T47D (cell line): ENCODE measurements around the gene TRMT112.

Experiments
- DNase-seq, 2 experiments: peaks; one replicate each; pipeline versions ENCODE4 v3.0.0 to v3.0.0-alpha.2; 2011 to 2012; ENCODE audit warnings: low read depth in 1 of 2, low spot score in 1 of 2
- JUND ChIP-seq: IDR thresholded peaks from 2 replicates; pipeline ENCODE4 v1.6.1; 2012; ENCODE audit warnings: low read depth
- in situ Hi-C: cut with HindIII; loops from 2 replicates; pipeline ENCODE4 v1.10.0; 2016; ENCODE audit warnings: low sequenced_read_pairs, low pct_unique_long_range_greater_than_20kb

The TRMT112 gene

GRCh38 chr11:64344787-64345186 is 27.4 kb upstream of the TRMT112 start:
- in situ Hi-C loops = no loop called here
- TF ChIP-seq JUND = no peak
- DNase-seq = no peak

- TF ChIP-seq JUND = no peak
- DNase-seq = peak in 1 of 2 experiments; percentile 46
- in situ Hi-C loops = no loop called here
Measured at GRCh38 chr11:64343767-64344559, 26.6 kb upstream of the TRMT112 start.

DNA sequence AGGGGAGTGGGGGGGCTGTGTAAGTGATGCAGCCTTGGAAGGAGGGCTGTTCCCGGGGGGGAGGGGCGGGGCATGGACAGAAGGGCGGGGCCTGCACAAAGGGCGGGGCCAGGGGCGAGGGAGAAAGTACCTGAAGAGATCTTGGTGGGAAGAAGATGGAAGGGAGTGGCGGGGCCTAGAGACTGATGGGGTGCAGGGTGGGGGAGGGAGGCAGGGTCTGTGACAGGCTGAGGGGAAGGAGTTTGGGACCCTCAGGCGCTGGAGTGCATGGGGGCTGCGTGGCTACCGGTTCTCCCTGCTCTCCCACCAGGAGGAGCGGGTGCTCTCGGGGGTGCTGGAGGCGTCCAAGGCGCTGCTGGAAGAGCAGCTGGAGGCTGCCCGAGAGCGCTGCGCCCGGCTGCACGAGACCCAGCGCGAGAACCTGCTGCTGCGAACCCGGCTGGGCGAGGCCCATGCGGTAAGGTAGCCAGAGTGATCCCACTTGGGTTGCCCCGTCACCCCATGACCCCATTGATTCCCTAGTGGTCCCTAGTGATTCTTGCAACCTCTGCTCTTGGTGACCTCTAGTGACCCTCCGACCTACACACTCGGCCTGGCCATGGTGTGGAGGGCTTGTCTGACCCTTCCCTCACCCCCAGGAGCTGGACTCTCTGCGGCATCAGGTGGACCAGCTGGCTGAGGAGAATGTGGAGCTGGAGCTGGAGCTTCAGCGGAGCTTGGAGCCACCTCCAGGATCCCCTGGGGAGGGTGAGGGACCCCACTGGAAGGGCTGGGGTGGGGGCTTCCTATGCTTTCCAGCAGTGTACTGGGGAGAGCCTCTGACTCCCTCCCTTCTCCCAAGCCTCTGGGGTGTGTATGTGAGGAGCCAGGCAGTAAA is 25.7 kb upstream of the TRMT112 start:
- in situ Hi-C loops = no loop called here
- TF ChIP-seq JUND = no peak
- peak in 1 of 2 experiments; percentile 37 for DNase-seq

DNA sequence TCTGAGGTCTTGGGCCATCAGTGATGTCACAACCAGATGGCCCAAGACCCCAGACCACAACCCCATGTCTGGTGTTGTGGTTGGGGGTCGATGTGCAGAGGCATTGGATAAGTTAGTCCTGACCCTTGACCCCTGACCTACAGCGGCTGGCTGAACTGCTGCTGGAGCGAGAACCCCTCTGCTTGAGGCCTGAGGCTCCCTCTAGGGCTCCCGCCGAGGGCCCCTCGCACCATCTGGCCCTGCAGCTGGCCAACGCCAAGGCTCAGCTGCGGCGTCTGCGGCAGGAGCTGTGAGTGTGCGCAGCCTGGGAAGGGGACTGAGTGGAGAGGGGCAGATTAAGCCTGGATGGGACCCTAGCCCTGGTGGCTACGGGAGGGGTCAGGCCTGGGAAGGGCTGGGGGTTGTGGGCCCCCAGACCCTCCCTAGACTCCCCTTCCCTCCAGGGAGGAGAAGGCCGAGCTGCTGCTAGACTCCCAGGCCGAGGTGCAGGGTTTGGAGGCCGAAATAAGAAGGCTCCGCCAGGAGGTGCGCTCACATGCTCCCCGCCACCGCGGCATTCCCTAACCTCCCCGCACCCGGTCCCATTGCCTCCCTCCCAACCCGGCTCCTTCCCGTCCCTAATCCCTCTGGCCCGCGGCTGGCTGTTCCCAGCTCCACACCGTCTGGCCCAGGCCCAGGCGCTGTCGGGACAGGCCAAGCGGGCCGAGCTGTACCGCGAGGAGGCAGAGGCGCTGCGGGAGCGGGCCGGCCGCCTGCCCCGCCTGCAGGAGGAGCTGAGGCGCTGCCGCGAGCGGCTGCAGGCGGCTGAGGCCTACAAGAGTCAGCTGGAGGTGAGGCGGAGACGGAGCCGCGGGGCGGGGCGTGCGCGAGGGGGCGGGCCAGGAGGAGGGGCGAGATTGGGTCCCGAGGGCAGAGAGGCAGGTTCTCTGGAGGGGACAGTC is 24.8 kb upstream of the TRMT112 start:
- no peak for TF ChIP-seq JUND
- in situ Hi-C loops = no loop called here
- DNase-seq = peak; percentile 99 to 100

DNA sequence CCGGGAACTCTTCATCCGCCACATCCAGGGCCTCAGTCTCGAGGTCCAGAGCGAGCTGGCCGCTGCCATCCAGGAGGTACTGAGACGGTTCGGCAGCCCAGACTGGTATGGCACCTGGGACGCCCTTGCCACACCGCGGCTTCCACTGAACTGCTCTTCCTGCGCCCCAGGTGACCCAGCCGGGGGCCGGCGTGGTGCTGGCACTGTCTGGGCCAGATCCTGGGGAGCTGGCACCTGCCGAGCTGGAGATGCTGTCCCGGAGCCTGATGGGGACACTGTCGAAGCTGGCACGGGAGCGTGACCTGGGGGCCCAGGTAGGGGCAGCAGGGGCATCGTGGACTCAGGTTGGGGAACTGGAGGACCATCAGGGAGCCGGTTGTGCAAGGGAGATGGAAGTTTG is 24.1 kb upstream of the TRMT112 start:
- TF ChIP-seq JUND = no peak
- in situ Hi-C loops = no loop called here
- no peak for DNase-seq

DNA sequence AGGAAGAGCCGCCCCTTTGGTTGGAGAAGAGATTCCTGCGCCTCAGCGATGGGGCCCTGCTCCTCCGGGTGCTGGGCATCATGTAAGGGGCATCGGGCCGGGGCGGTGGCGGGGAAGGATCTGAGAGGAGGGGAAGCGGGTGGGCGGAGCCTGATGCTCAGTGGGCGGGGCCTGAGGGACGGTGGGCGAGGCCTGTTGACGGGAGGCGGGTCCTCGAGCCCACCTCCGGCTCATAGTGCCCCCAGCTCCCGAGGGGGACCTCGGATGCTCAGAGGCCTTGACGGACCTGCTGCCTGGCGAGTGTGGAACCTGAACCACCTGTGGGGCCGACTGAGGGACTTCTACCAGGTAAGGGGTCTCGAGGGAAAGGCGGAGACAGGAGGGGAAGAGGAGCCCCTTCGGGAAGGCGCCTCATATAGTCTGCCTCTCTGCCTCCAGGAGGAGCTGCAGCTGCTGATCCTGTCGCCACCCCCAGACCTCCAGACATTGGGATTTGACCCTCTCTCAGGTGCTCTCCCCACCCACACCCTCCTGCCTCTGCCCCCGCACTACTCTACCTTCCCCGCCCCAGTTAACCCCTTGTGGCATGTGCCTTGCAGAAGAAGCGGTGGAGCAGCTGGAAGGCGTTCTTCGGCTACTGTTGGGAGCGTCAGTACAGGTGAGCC is 23.4 kb upstream of the TRMT112 start:
- no peak for DNase-seq
- in situ Hi-C loops = no loop called here
- TF ChIP-seq JUND = no peak

GRCh38 chr11:64339754-64340408 is 22.5 kb upstream of the TRMT112 start, which contains the start of gene CCDC88B:
TSS of gene CCDC88B (plus strand) at chr11:64340204. CDS start at chr11:64340267, 63 bp downstream.
- in situ Hi-C loops = no loop called here
- DNase-seq = no peak
- no peak for TF ChIP-seq JUND

DNA sequence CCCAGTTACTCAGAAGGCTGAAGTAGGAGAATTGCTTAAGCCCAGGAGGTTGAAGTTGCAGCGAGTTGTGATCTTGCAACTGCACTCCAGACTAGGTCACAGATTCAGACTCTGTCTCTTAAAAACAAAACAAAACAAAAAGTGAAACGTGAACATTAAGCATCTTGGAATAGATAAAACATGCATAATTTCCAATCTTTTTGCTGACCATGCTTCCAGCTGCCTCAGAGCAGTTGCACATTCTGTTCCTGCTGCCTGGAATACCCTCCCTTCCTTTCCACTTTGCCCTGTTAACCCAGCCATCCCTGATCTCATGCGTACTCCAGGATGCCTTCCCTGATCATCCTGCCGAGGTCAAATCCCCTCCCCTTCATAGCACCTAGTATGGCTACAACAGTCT is 21.9 kb upstream of the TRMT112 start:
- in situ Hi-C loops = no loop called here
- TF ChIP-seq JUND = no peak
- DNase-seq = no peak

- in situ Hi-C loops = no loop called here
- TF ChIP-seq JUND = no peak
- no peak for DNase-seq
Measured at GRCh38 chr11:64338716-64339115, 21.4 kb upstream of the TRMT112 start.

DNA sequence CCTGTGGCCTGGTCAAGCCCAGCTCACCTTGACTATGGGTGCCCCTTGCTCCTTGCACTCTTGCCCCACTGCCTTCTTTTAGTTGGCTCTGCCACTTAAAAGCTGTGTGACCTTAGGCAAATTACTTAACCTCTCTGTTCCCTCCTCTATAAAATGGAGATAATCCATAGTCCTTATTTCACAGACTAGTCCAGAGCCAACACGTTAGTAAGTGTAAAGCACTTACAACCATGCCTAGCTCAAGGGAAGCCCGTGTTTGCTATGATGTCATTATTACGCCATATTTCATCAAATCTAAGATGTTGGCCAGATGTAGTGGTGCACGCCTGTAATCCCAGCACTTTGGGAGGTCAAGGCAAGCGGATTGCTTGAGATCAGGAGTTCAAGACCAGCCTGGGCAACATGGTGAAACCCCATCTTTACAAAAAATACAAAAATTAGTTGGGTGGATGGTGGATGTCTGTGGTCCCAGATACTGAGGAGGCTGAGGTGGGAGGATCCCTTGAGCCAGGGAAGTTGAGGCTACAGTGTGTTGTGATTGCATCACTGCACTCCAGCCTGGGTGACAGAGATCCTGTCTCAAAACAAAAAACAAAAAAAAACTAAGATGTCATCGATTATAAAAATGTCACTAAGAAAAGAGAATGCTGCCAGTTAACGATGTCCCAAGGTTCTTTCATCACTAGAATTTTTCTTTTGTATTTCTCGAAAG is 20.3 kb upstream of the TRMT112 start:
- no peak for DNase-seq
- in situ Hi-C loops = no loop called here
- TF ChIP-seq JUND = no peak
